GM19324 (cell line): Measurements from ENCODE around the gene ZMIZ1.

Source experiments
- ATAC-seq: cut with Tn5 transposase; IDR thresholded peaks from one replicate; pipeline ENCODE4 v1.9.1; 2021; ENCODE audit warnings: mild to moderate bottlenecking, moderate library complexity; ENCODE audit not compliant: unreplicated experiment, low FRiP score

Gene ZMIZ1

GRCh38 chr10:79342811-79343561 is 274.2 kb downstream of the ZMIZ1 start:
- no peak for ATAC-seq

- no peak for ATAC-seq
Measured at GRCh38 chr10:79344502-79345195, 275.9 kb downstream of the ZMIZ1 start.

- no peak for ATAC-seq
Measured at GRCh38 chr10:79345241-79346011, 276.7 kb downstream of the ZMIZ1 start.

- ATAC-seq = no peak
Measured at GRCh38 chr10:79346012-79346340, 277.2 kb downstream of the ZMIZ1 start.

- ATAC-seq = no peak
Measured at GRCh38 chr10:79346388-79347225, 277.8 kb downstream of the ZMIZ1 start.

GRCh38 chr10:79347226-79347893 is 278.6 kb downstream of the ZMIZ1 start, which contains the start of gene PPIF:
Gene PPIF, plus strand, starts transcription at chr10:79347469. Its CDS starts 80 bp downstream, at chr10:79347549.
- ATAC-seq = peak; percentile 76

GRCh38 chr10:79347894-79348639 is 279.3 kb downstream of the ZMIZ1 start:
- peak; percentile 71 for ATAC-seq

- no peak for ATAC-seq
Measured at GRCh38 chr10:79348640-79348988, 279.8 kb downstream of the ZMIZ1 start.

- no peak for ATAC-seq
Measured at GRCh38 chr10:79349072-79349491, 280.3 kb downstream of the ZMIZ1 start.

- no peak for ATAC-seq
Measured at GRCh38 chr10:79349766-79350406, 281.1 kb downstream of the ZMIZ1 start.

- no peak for ATAC-seq
Measured at GRCh38 chr10:79350407-79351154, 281.8 kb downstream of the ZMIZ1 start.

- ATAC-seq = no peak
Measured at GRCh38 chr10:79351332-79351731, 282.6 kb downstream of the ZMIZ1 start.

- ATAC-seq = no peak
Measured at GRCh38 chr10:79352035-79352877, 283.5 kb downstream of the ZMIZ1 start.

- ATAC-seq = no peak
Measured at GRCh38 chr10:79353000-79353406, 284.2 kb downstream of the ZMIZ1 start.

GRCh38 chr10:79353726-79354125 is 285.0 kb downstream of the ZMIZ1 start:
- no peak for ATAC-seq

- ATAC-seq = no peak
Measured at GRCh38 chr10:79354141-79354540, 285.4 kb downstream of the ZMIZ1 start.

GRCh38 chr10:79354615-79355014 is 285.8 kb downstream of the ZMIZ1 start:
- ATAC-seq = no peak
